ENCODE results near the gene INVS.

Gene INVS

DNA sequence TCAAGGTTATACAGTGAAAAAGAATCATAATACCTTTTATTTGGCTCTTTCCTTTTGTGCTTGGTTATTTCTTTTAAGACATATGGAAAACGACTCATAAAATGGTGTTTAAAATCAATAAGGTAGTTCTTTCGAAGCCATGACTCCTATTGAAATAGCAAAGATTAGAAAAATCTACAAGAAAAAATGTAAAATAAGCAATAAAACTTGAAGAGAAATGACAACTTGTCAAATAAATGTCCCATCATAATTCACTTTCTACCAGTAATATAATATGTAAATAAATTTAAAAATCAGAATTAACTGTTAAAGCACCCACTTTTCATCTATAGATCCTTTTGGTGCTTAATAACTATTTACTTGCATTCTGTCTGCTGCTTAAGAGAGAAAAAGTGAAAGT lies 241.2 kb downstream of the INVS start:
- no peak for DNase-seq

GRCh38 chr9:100341889-100342288 lies 242.8 kb downstream of the INVS start:
- DNase-seq = no peak

GRCh38 chr9:100346836-100347235 lies 247.8 kb downstream of the INVS start:
- DNase-seq = no peak

DNA sequence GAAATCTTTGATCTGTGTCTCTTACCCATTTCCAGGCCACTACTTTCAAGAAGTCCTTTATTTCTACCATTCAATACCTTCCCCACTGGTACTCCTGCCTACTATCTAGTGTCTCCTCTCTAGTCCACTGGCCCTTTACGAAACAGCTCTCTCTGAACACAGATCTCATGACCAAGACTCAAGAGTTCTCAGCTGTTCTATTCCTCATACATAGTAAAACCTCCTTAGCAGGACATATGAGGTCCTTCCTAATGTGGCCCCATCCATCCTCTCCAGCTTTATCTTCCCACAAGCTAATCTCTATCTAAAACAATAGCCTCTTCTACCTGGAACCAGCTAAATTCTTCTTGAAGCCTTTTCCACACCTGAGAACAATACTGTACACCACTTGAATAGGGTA lies 251.1 kb downstream of the INVS start:
- DNase-seq = no peak
